ENCODE results near the gene FBXL13. TPM values are rescaled to one million over a fixed set of nuclear protein-coding genes. Genes with fewer than 3 reads are reported as not detected.
A peak's percentile ranks its signal among the peaks of the same experiment; 100 is the strongest.
"Not testable (repeated sequence)": the region's sequence is repeated elsewhere in the genome, so short reads cannot be mapped to it uniquely, and the experiment has no call there.

FBXL13 gene
- total RNA-seq, 1 experiment from 2014 or later, result 0.34 TPM

GRCh38 chr7:102931757-102932156 is 142.8 kb downstream of the FBXL13 start:
- in situ Hi-C loops (cut with HindIII; ENCODE audit: low pct_unique_long_range_greater_than_20kb, low sequenced_read_pairs), result no loop called here
- DNase-seq (ENCODE audit: low read depth), result no peak

GRCh38 chr7:102927312-102927933 is 147.2 kb downstream of the FBXL13 start:
- in situ Hi-C loops (cut with HindIII; ENCODE audit: low pct_unique_long_range_greater_than_20kb, low sequenced_read_pairs), result loop anchor here (10.0 kb wide), 1 partner anchor 67 kb away; no protein-coding TSS in a partner anchor
- peak; percentile 90 for DNase-seq (ENCODE audit: low read depth)

- DNase-seq (ENCODE audit: low read depth), result no peak
- in situ Hi-C loops (cut with HindIII; ENCODE audit: low pct_unique_long_range_greater_than_20kb, low sequenced_read_pairs), result loop anchor here (10.0 kb wide), 1 partner anchor 68 kb away; no protein-coding TSS in a partner anchor
Observed at GRCh38 chr7:102926783-102927140, 147.8 kb downstream of the FBXL13 start.

DNA sequence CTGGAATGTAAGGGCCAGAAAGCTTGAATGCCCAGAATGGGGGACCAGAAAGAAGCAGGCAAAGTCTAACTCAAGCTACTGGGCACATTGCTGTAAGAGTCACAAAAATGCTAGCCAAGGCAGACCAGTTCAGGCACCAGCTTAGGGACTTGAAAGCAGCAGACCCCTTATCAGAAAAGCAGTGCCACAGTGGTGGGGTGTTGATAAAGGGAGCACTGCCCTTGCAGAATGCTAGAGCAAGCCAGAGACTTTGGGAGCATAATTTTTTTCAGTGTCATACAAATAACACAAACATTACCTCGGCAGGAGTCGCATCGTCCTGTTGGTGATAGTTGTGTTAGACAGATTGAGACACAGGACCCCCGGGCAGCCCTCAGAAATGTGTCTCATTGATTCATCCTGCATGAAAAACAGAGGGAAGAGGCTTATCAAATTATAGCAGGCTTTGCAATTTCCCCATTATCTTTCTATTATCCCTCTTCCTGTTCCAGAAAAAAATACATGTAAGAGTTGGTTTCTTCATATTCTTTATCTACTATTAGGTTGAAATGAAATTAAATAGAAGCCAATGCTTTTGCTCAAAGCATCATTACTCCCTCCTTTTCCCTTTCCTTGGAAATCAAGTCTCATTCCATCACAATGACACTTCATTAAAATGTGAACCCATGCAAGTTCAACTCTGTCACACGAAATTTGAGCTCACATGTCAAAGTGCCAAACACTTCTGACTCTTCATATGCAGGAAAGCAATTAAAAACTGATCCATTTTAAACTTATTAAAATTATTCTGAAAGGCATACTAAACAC is 148.4 kb downstream of the FBXL13 start:
- in situ Hi-C loops (cut with HindIII; ENCODE audit: low pct_unique_long_range_greater_than_20kb, low sequenced_read_pairs), result loop anchor here (10.0 kb wide), 1 partner anchor 69 kb away; no protein-coding TSS in a partner anchor
- DNase-seq (ENCODE audit: low read depth), result peak; percentile 19

DNA sequence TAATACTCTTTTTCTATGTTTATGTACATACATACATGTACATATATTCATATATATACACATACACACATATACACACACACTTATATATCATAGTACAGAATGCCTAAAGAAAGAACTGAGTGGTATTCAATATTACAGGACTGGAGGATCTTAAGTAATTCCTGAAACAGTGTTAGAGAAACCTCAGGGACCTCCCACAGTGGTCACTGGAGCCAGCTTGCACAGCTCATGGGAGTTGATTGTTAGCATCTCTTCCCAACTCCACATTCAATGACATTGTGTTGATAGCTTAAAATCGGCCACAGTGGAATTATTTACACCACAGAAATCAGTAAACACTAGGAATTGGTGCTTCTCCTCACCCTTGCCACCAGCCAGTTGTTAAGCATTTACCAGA is 155.8 kb downstream of the FBXL13 start:
- in situ Hi-C loops (cut with HindIII; ENCODE audit: low pct_unique_long_range_greater_than_20kb, low sequenced_read_pairs), result no loop called here
- no peak for DNase-seq (ENCODE audit: low read depth)

GRCh38 chr7:102917436-102918353 is 156.9 kb downstream of the FBXL13 start:
- in situ Hi-C loops (cut with HindIII; ENCODE audit: low pct_unique_long_range_greater_than_20kb, low sequenced_read_pairs), result no loop called here

GRCh38 chr7:102916881-102917280 is 157.7 kb downstream of the FBXL13 start:
- DNase-seq (ENCODE audit: low read depth), result no peak
- in situ Hi-C loops (cut with HindIII; ENCODE audit: low pct_unique_long_range_greater_than_20kb, low sequenced_read_pairs), result no loop called here

More at GRCh38 chr7:102917436-102918353, 156.9 kb downstream of the FBXL13 start:
- no peak for DNase-seq (ENCODE audit: low read depth)

DNA sequence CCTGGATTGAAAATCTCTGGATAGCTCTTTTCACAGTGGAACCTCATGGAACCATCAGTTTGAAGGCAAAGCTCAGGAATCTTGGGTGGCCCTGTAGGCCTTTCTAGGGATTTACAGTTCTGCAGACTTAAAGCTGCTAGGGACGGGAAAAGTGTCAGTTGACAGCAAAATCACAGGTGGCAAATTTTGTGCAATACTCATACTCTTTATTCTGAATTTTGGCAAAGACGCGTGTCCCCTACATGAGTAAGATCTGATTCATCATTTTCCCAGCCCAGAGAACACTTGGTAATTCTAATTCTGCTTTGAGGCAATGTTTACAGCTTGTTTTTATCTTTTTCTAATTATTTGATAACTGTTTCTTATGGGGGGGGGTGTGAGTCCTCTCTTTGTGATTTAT is 158.2 kb downstream of the FBXL13 start:
- DNase-seq (ENCODE audit: low read depth), result no peak
- in situ Hi-C loops (cut with HindIII; ENCODE audit: low pct_unique_long_range_greater_than_20kb, low sequenced_read_pairs), result no loop called here

- DNase-seq (ENCODE audit: low read depth), result no peak
- in situ Hi-C loops (cut with HindIII; ENCODE audit: low pct_unique_long_range_greater_than_20kb, low sequenced_read_pairs), result no loop called here
Observed at GRCh38 chr7:102914585-102914984, 160.0 kb downstream of the FBXL13 start.

GRCh38 chr7:102913826-102914225 is 160.8 kb downstream of the FBXL13 start:
- in situ Hi-C loops (cut with HindIII; ENCODE audit: low pct_unique_long_range_greater_than_20kb, low sequenced_read_pairs), result no loop called here
- no peak for DNase-seq (ENCODE audit: low read depth)

DNA sequence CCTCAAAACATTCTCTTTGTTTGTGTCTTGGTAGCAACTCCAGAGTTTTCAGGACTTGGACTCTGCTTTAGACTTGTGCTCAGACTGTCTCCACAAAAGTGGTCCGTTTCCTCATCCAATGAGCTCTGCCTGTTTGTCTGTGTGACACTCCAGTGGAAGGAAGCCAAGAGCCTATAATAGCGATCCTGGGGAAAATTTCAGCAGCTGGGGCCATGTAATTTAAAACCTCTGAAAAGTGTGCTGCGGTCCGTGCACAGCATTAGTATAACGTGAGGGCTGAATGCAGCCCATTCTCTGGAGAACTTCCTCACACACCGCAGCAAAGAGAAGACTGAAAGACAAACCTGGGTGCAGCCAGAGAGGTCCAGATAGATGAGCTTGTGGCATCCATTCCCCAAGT is 161.9 kb downstream of the FBXL13 start, which contains the start of gene LRRC17:
TSS of gene LRRC17 (plus strand) at position 259 of the 400 bp plus-strand sequence. CDS start 20,914 bp downstream, outside the sequence.
- DNase-seq (ENCODE audit: low read depth), result no peak
- in situ Hi-C loops (cut with HindIII; ENCODE audit: low pct_unique_long_range_greater_than_20kb, low sequenced_read_pairs), result no loop called here

DNA sequence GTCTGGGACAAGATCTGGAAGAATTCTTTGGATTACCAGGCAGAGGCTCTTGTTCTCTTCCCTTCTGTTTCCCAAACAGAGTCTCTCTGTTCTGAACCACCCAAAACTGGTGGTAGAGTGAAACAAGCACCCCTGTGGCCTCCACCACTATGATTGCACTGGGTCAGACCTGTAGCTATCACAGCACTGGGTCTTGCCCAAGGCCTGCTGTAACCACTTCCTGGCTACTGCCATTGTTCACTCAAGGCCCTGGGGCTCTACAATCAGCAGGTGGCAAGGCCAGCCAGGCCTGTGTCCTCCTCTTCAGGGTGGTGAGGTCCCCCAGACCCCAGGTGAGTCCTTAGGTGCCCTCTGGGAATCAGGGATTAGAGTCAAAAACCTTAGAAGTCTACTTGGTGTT is 165.9 kb downstream of the FBXL13 start:
- in situ Hi-C loops (cut with HindIII; ENCODE audit: low pct_unique_long_range_greater_than_20kb, low sequenced_read_pairs), result no loop called here
- DNase-seq (ENCODE audit: low read depth), result no peak

DNA sequence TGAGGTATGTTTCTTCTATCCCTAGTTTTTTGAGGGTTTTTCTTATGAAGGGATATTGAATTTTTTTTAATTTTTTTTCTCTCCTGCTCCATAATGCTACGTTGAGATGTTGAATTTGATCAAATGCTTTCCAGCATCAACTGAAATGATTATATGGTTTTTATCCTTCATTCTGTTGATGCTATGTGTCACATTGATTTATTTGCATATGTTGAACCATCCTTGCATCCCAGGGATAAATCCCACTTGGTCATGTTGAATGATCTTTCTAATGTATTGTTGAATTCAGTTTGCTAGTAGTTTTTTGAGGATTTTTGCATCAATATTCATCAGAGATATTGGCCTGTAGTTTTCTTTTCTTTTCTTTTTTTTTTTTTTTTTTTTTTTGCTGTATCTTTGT is 171.0 kb downstream of the FBXL13 start:
- in situ Hi-C loops (cut with HindIII; ENCODE audit: low pct_unique_long_range_greater_than_20kb, low sequenced_read_pairs); DNase-seq (ENCODE audit: low read depth): not testable (repeated sequence)

DNA sequence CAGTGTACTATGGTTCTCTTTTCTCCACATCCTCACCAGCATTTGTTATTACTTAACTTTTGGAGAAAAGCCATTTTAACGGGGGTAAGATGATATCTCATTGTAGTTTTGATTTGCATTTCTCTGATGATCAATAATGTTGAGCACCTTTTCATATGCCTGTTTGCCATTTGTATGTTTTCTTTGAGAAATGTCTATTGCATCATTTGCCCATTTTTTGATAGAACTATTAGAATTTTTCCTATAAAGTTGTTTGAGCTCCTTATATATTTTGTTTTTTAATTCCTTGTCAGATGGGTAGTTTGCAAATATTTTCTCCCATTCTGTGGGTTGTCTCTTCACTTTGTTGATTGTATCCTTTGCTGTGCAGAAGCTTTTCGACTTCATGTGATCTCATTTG is 172.5 kb downstream of the FBXL13 start:
- DNase-seq (ENCODE audit: low read depth); in situ Hi-C loops (cut with HindIII; ENCODE audit: low pct_unique_long_range_greater_than_20kb, low sequenced_read_pairs): not testable (repeated sequence)

DNA sequence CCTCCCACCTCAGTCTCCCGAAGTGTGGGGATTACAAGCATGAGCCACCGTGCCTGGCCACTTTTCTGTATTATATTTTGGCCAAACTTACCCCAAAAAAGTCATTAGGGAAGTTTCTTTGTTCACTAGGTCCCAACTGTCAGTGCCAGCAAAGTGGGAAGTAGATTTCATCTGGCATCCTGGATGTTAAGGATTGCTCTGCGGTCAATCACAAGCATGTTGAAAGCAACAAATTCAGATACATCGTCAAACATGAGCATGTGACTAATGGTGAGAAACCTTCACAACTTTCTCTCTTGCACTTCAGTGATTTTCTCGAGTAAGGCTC is 176.1 kb downstream of the FBXL13 start:
- in situ Hi-C loops (cut with HindIII; ENCODE audit: low pct_unique_long_range_greater_than_20kb, low sequenced_read_pairs), result no loop called here
- no peak for DNase-seq (ENCODE audit: low read depth)

DNA sequence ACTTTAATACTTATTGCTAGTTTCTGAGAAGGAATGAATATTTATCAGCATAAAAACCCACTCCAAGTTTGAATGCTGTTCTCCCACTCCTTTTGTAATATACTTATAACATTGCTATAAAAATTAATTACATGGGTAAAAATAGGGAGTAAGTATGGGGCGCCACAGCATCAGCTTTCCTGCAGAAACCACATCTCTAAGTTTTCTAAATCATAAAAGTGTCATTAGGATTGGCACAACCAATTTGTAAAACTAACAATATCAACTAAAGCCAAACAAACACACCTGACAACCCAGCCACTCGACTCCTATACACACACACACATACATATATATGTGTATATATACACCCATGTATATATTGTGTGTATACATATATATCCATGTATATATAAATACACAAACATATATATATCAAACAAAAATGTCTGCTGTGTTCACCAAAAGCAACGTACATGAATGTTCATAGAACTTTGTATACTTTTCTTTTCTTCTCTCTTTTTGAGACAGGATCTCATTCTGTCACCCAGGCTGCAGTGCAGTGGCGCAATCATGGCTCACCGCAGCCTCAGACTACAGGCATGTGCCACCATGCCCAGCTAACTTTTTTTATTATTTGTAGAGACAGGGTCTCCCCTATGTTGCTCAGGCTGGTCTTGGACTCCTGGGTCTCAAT is 176.6 kb downstream of the FBXL13 start:
- in situ Hi-C loops (cut with HindIII; ENCODE audit: low pct_unique_long_range_greater_than_20kb, low sequenced_read_pairs), result no loop called here
- no peak for DNase-seq (ENCODE audit: low read depth)

- in situ Hi-C loops (cut with HindIII; ENCODE audit: low pct_unique_long_range_greater_than_20kb, low sequenced_read_pairs), result no loop called here
- no peak for DNase-seq (ENCODE audit: low read depth)
Observed at GRCh38 chr7:102897211-102897631, 177.4 kb downstream of the FBXL13 start.

- in situ Hi-C loops (cut with HindIII; ENCODE audit: low pct_unique_long_range_greater_than_20kb, low sequenced_read_pairs), result no loop called here
- DNase-seq (ENCODE audit: low read depth), result no peak
Observed at GRCh38 chr7:102896585-102896984, 178.0 kb downstream of the FBXL13 start.
